Measurements from ENCODE around the gene SND1.

- no peak for TF ChIP-seq FOXM1 (IDR thresholded peaks at IDR 0.05; ENCODE audit: borderline replicate concordance)
- no peak for TF ChIP-seq TARDBP (IDR thresholded peaks at IDR 0.05)
- TF ChIP-seq PKNOX1 (IDR thresholded peaks at IDR 0.05), result no peak
- no peak for TF ChIP-seq FOXA1 (IDR thresholded peaks at IDR 0.05)
Observed at GRCh38 chr7:127619681-127620405, 32.2 kb upstream of the SND1 start.
